ENCODE measurements around the gene ABCA3.

- TF ChIP-seq, protein P1, sequence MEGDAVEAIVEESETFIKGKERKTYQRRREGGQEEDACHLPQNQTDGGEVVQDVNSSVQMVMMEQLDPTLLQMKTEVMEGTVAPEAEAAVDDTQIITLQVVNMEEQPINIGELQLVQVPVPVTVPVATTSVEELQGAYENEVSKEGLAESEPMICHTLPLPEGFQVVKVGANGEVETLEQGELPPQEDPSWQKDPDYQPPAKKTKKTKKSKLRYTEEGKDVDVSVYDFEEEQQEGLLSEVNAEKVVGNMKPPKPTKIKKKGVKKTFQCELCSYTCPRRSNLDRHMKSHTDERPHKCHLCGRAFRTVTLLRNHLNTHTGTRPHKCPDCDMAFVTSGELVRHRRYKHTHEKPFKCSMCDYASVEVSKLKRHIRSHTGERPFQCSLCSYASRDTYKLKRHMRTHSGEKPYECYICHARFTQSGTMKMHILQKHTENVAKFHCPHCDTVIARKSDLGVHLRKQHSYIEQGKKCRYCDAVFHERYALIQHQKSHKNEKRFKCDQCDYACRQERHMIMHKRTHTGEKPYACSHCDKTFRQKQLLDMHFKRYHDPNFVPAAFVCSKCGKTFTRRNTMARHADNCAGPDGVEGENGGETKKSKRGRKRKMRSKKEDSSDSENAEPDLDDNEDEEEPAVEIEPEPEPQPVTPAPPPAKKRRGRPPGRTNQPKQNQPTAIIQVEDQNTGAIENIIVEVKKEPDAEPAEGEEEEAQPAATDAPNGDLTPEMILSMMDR (IDR thresholded peaks at IDR 0.05), result no peak
- TF ChIP-seq POLR2AphosphoS5 (IDR thresholded peaks at IDR 0.05) (no peak), POLR2A (IDR thresholded peaks at IDR 0.05) (no peak)
Observed at GRCh38 chr16:2328428-2328827, 12.1 kb downstream of the ABCA3 start.

Measured in sigmoid colon (tissue), 4 donors.